Sigmoid colon (tissue), 7 donors: ENCODE results near the gene SKI. TPM values are rescaled to one million over a fixed set of nuclear protein-coding genes. Genes with fewer than 3 reads are reported as not detected.

Experiments used
- DNase-seq: peaks from one replicate; pipeline ENCODE4 v3.0.0-alpha.2; 2019
- H3K27ac ChIP-seq, 4 donors: fragments of 200-600 bp; sonication (generic); one replicate each; pipeline ENCODE4 v1.5.1; 2016 to 2019; ENCODE audit warnings: mild to moderate bottlenecking in 1 of 4
- H3K27me3 ChIP-seq, 3 donors: fragments of 200-600 bp; sonication (generic); one replicate each; pipeline ENCODE4 v1.5.1; 2019; ENCODE audit warnings: mild to moderate bottlenecking in 1 of 3
- H3K36me3 ChIP-seq, 4 donors: fragments of 200-600 bp; sonication (generic); one replicate each; pipeline ENCODE4 v1.5.1; 2016 to 2019
- H3K4me1 ChIP-seq, 4 donors: fragments of 200-600 bp; sonication (generic); one replicate each; pipeline ENCODE4 v1.5.1; 2017 to 2019
- H3K4me3 ChIP-seq, 4 donors: fragments of 200-600 bp; sonication (generic); one replicate each; pipeline ENCODE4 v1.5.1; 2017 to 2019; ENCODE audit warnings: mild to moderate bottlenecking in 2 of 4, moderate library complexity in 1 of 4
- H3K9me3 ChIP-seq, 4 donors: fragments of 200-600 bp in 3 of 4; sonication (generic) in 3 of 4; one replicate each; pipeline versions ENCODE4 v1.5.1 to v1.6.1; 2013 to 2019
- EP300 ChIP-seq, 4 donors: sonication (generic); formaldehyde crosslinking; IDR thresholded peaks; one replicate each; pipeline ENCODE4 v1.6.1; 2017; ENCODE audit warnings: antibody characterized with exemption in 4 of 4
- POLR2A ChIP-seq, 2 donors: fragments of 450-650 bp; IDR thresholded peaks; one replicate each; pipeline ENCODE4 v1.6.1; 2016; ENCODE audit warnings: antibody characterized with exemption in 2 of 2, mild to moderate bottlenecking in 2 of 2, moderate library complexity in 2 of 2
- POLR2AphosphoS5 ChIP-seq, 4 donors: sonication (generic); formaldehyde crosslinking; IDR thresholded peaks; one replicate each; pipeline ENCODE4 v1.6.1; 2017; ENCODE audit warnings: antibody characterized with exemption in 4 of 4
- WGBS, 2 donors: extraction: QIAGEN DNeasy Blood & Tissue Kit; methylation state at CpG; one replicate each; pipeline ENCODE4 v1.1.7; 2013; 5-methylcytosine and 5-hydroxymethylcytosine counted together
- intact Hi-C: fragments of 100-400 bp; cut with DNase I; formaldehyde crosslinking; loops from one replicate; pipeline ENCODE4 v1.15.1; 2023
- polyA plus RNA-seq, 3 donors: library from polyadenylated mRNA; stranded (reverse); fragments of 200-250 nt; gene quantifications; one replicate each; pipeline ENCODE4 v1.2.3, GENCODE V29; 2013
- total RNA-seq, 4 donors: library from RNA; depleted of rRNA; stranded (reverse); fragments of >200 nt; gene quantifications; one replicate each; pipeline ENCODE4 v1.1.0, GENCODE V29; 2016
- TF ChIP-seq, protein P1 (sequence below), 4 experiments: fragments of 450-650 bp in 3 of 4; fragments of 200-600 bp in 1 of 4; IDR thresholded peaks; one replicate each; pipeline ENCODE4 v1.5.1; 2016 to 2019; ENCODE audit warnings: antibody characterized with exemption in 4 of 4, mild to moderate bottlenecking in 3 of 4, moderate library complexity in 2 of 4
- donor health status: healthy with polysubstance abuse.
- donor health status: Bipolar disorder and iron deficiency.
- donor health status: healthy.

SKI gene
- total and polyA plus RNA-seq, 7 donors: 5.8 to 50.4 (median 19.3) TPM

GRCh38 chr1:2216767-2217058 lies 11.4 kb upstream of the SKI start:
- no peaks in the 10 kb centered on the region for H3K9me3 ChIP-seq

GRCh38 chr1:2221271-2221670 lies 6.8 kb upstream of the SKI start:
- H3K4me1 ChIP-seq: peaks cover 0 to 2% (median under 1%) of the 10 kb centered on the region in 4 donors
- TF ChIP-seq POLR2A (IDR thresholded peaks at IDR 0.05) (no peak), EP300 (IDR thresholded peaks at IDR 0.05) (no peak), POLR2AphosphoS5 (IDR thresholded peaks at IDR 0.05) (no peak)
- TF ChIP-seq, protein P1, sequence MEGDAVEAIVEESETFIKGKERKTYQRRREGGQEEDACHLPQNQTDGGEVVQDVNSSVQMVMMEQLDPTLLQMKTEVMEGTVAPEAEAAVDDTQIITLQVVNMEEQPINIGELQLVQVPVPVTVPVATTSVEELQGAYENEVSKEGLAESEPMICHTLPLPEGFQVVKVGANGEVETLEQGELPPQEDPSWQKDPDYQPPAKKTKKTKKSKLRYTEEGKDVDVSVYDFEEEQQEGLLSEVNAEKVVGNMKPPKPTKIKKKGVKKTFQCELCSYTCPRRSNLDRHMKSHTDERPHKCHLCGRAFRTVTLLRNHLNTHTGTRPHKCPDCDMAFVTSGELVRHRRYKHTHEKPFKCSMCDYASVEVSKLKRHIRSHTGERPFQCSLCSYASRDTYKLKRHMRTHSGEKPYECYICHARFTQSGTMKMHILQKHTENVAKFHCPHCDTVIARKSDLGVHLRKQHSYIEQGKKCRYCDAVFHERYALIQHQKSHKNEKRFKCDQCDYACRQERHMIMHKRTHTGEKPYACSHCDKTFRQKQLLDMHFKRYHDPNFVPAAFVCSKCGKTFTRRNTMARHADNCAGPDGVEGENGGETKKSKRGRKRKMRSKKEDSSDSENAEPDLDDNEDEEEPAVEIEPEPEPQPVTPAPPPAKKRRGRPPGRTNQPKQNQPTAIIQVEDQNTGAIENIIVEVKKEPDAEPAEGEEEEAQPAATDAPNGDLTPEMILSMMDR (IDR thresholded peaks at IDR 0.05): no peak

More at GRCh38 chr1:2216767-2217058, 11.4 kb upstream of the SKI start:
- no peaks in the 10 kb centered on the region for H3K27me3 ChIP-seq
- no peaks in the 10 kb centered on the region for H3K36me3 ChIP-seq
- 84 to 88% methylated on average over 7 of the region's 7 CpGs for WGBS, 2 donors
- H3K27ac ChIP-seq: no peak overlapping the region
- no peak for DNase-seq
- H3K4me1 ChIP-seq: peaks cover 0 to 36% (median 34%) of the 10 kb centered on the region in 4 donors
- TF ChIP-seq, protein P1 (IDR thresholded peaks at IDR 0.05): no peak
- no peak for TF ChIP-seq EP300 (IDR thresholded peaks at IDR 0.05)
- TF ChIP-seq POLR2AphosphoS5 (IDR thresholded peaks at IDR 0.05): no peak
- no peak for TF ChIP-seq POLR2A (IDR thresholded peaks at IDR 0.05)
- H3K4me3 ChIP-seq: no peak overlapping the region
- intact Hi-C loops: no loop called here

DNA sequence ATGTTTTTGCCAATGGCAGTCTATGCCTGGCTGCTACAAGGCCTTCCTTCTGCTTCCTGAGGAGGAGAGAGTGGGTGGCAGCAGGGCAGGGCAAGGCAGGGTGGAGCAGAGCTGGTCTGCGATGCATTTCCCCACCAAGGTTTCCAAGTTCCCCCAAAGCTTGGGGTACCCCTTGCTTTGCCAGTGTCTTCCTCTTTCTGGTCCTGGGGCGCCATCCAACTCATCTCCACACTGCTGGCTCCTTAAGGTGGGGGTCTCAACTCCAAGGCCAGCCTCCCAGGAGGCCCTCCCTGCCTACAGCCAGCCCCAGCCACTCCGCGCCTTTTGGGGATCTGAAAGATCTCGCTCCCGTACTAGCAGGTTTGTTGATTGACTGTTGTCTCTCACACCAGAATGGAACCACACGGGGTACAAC lies 3.9 kb upstream of the SKI start:
- 85 to 89% methylated on average over 7 of the region's 7 CpGs for whole genome bisulfite sequencing, 2 donors
- DNase-seq: no peak
- Histone ChIP-seq H3K27me3 (no peaks in the 10 kb centered on the region), H3K36me3 (no peaks in the 10 kb centered on the region), H3K4me3 (no peak overlapping the region), H3K9me3 (no peaks in the 10 kb centered on the region), H3K4me1 (peaks cover 0 to 9% (median 7%) of the 10 kb centered on the region in 4 donors), H3K27ac (no peak overlapping the region)
- intact Hi-C loops: no loop called here
- TF ChIP-seq POLR2A (IDR thresholded peaks at IDR 0.05) (no peak), EP300 (IDR thresholded peaks at IDR 0.05) (no peak), POLR2AphosphoS5 (IDR thresholded peaks at IDR 0.05) (no peak)
- TF ChIP-seq, protein P1 (IDR thresholded peaks at IDR 0.05): no peak

More at GRCh38 chr1:2221271-2221670, 6.8 kb upstream of the SKI start:
- intact Hi-C loops: no loop called here
- WGBS, 2 donors: 88 to 89% methylated on average over 3 of the region's 3 CpGs
- no peaks in the 10 kb centered on the region for H3K9me3 ChIP-seq
- H3K4me3 ChIP-seq: no peak overlapping the region
- no peak for DNase-seq
- no peak overlapping the region for H3K27ac ChIP-seq
- no peaks in the 10 kb centered on the region for H3K36me3 ChIP-seq
- H3K27me3 ChIP-seq: no peaks in the 10 kb centered on the region

GRCh38 chr1:2224631-2225428 lies 3.3 kb upstream of the SKI start:
- H3K27ac ChIP-seq: no peak overlapping the region

More at GRCh38 chr1:2224631-2225428, 3.3 kb upstream of the SKI start:
- Histone ChIP-seq H3K9me3 (no peaks in the 10 kb centered on the region), H3K27me3 (no peaks in the 10 kb centered on the region), H3K4me3 (no peak overlapping the region), H3K4me1 (peaks cover 0 to 15% (median 13%) of the 10 kb centered on the region in 4 donors), H3K36me3 (no peaks in the 10 kb centered on the region)
- DNase-seq: no peak
- WGBS, 2 donors: 81 to 91% methylated on average over 18 of the region's 18 CpGs
- intact Hi-C loops: no loop called here
- TF ChIP-seq POLR2A (IDR thresholded peaks at IDR 0.05) (no peak), EP300 (IDR thresholded peaks at IDR 0.05) (no peak), POLR2AphosphoS5 (IDR thresholded peaks at IDR 0.05) (no peak)
- TF ChIP-seq, protein P1 (IDR thresholded peaks at IDR 0.05): no peak
